CD4-positive, alpha-beta T cell (primary cell): Measurements from ENCODE around the gene EXOC6. TPM values are rescaled to one million over a fixed set of nuclear protein-coding genes. Genes with fewer than 3 reads are reported as not detected.
"Not testable (repeated sequence)": the region's sequence is repeated elsewhere in the genome, so short reads cannot be mapped to it uniquely, and the experiment has no call there.

Source experiments
- ATAC-seq: fragments of 200-7000 bp; cut with Tn5 transposase; one replicate; pipeline ENCODE4 v1.10.0; 2022; ENCODE audit warnings: mild to moderate bottlenecking; ENCODE audit not compliant: poor library complexity
- CTCF ChIA-PET: fragments of 350-600 bp; sonication (Branson Sonifier 250); formaldehyde crosslinking; loops from one replicate; lab custom pipeline; 2021; ENCODE audit warnings: antibody characterized with exemption, inconsistent platforms; lab: Charles Lee
- POLR2A ChIA-PET: fragments of 350-600 bp; sonication (Branson Sonifier 250); formaldehyde crosslinking; loops from one replicate; lab custom pipeline; 2021; ENCODE audit warnings: antibody characterized with exemption, inconsistent platforms; lab: Charles Lee
- DNase-seq, 14 experiments: peaks; one replicate each; pipeline ENCODE4 v3.0.0-alpha.2; 2013 to 2020; ENCODE audit warnings: mixed read lengths in 2 of 14
- H3K27ac ChIP-seq, 2 donors: one replicate each; pipeline versions ENCODE4 v1.5.1 to v1.7.0; 2013; ENCODE audit warnings: low read length in 2 of 2, low read depth in 1 of 2, mild to moderate bottlenecking in 1 of 2
- H3K27me3 ChIP-seq, 2 experiments: 1 replicate in 1 of 2; 2 replicates in 1 of 2; pipeline versions ENCODE4 v1.6.1 to v1.7.0; 2013; ENCODE audit warnings: low read length in 2 of 2, control low read depth in 1 of 2, mild to moderate bottlenecking in 1 of 2, moderate library complexity in 1 of 2; ENCODE audit not compliant: insufficient read depth in 2 of 2, control insufficient read depth in 1 of 2
- H3K36me3 ChIP-seq: one replicate; pipeline ENCODE4 v1.6.1; 2013; ENCODE audit warnings: low read length, control low read depth; ENCODE audit not compliant: insufficient read depth
- H3K4me1 ChIP-seq: one replicate; pipeline ENCODE4 v1.6.1; 2013; ENCODE audit warnings: low read length, control low read depth; ENCODE audit not compliant: insufficient read depth
- H3K4me3 ChIP-seq: one replicate; pipeline ENCODE4 v1.5.1; 2013; ENCODE audit warnings: mild to moderate bottlenecking, low read length, moderate library complexity
- H3K9me3 ChIP-seq, 2 experiments: 1 replicate in 1 of 2; 2 replicates in 1 of 2; pipeline versions ENCODE4 v1.6.1 to v1.7.0; 2013; ENCODE audit warnings: low read length in 2 of 2, mild to moderate bottlenecking in 2 of 2, control low read depth in 1 of 2, moderate library complexity in 1 of 2; ENCODE audit not compliant: control insufficient read depth in 1 of 2, insufficient read depth in 1 of 2
- H3K27ac Mint-ChIP-seq: one replicate; pipeline ENCODE4 v1.8.0; 2020; ENCODE audit warnings: mixed read lengths
- H3K27me3 Mint-ChIP-seq: one replicate; pipeline ENCODE4 v1.8.0; 2021; ENCODE audit warnings: mixed read lengths
- H3K36me3 Mint-ChIP-seq: one replicate; pipeline ENCODE4 v1.8.0; 2021; ENCODE audit warnings: low read depth, mixed read lengths
- H3K4me1 Mint-ChIP-seq: one replicate; pipeline ENCODE4 v1.8.0; 2021; ENCODE audit warnings: low read depth, mixed read lengths
- H3K4me3 Mint-ChIP-seq: one replicate; pipeline ENCODE4 v1.8.0; 2020; ENCODE audit warnings: mild to moderate bottlenecking, mixed read lengths
- H3K9me3 Mint-ChIP-seq: one replicate; pipeline ENCODE4 v1.8.0; 2020; ENCODE audit warnings: mixed read lengths
- intact Hi-C, 2 experiments: fragments of 100-400 bp; cut with DNase I in 1 of 2; cut with micrococcal nuclease in 1 of 2; formaldehyde crosslinking; loops; one replicate each; pipeline versions ENCODE4 v1.15.1 to v1.9.0; 2023 to 2025; cut with DNase I, micrococcal nuclease
- total RNA-seq, 174 experiments: library from RNA in 2 of 174; stranded (reverse) in 2 of 174; gene quantifications; one replicate each; pipeline ENCODE4 v1.2.3 and lab custom pipeline; 2021 to 2026
- TF ChIP-seq, protein P1 (sequence below): fragments of 200-600 bp; IDR thresholded peaks from one replicate; pipeline ENCODE4 v1.8.0; 2022; ENCODE audit warnings: antibody characterized with exemption, mild to moderate bottlenecking

Gene EXOC6
- total RNA-seq, 2 experiments from 2014 or later = 6.6 to 7.4 TPM

DNA sequence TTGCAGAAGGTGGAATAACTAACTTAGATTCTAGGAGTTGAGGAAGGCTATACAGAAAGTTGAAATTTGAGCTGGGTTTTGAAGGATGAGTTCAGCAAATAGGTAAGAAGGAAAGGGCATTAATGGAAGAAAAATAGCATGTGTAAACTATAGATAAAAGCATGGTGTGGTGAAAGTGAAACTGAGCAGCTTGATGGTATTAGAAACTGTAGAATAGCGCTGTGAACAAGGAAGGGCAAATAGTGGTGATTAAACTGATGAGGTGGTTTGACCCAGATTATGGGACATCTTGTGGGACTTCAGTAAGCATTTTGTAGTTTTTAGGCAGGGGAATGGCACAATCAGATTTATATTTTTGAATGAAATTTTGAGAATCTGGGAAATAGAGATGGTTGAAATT is 90.5 kb downstream of the EXOC6 start:
- no peak for ATAC-seq
- H3K36me3 ChIP-seq = no peaks in the 10 kb centered on the region
- H3K36me3 Mint-ChIP-seq = peaks cover 10% of the 10 kb centered on the region
- no peaks in the 10 kb centered on the region for H3K4me1 ChIP-seq
- no peak overlapping the region for H3K4me3 ChIP-seq
- CTCF ChIA-PET = no interaction called here
- no peaks in the 10 kb centered on the region for H3K27me3 Mint-ChIP-seq
- H3K27me3 ChIP-seq = no peaks in the 10 kb centered on the region
- peak in 1 of 14 experiments; percentile 19 for DNase-seq
- no peak overlapping the region for H3K4me3 Mint-ChIP-seq
- no peaks in the 10 kb centered on the region for H3K4me1 Mint-ChIP-seq
- no peaks in the 10 kb centered on the region for H3K9me3 ChIP-seq
- intact Hi-C loops = no loop called here
- H3K9me3 Mint-ChIP-seq = no peaks in the 10 kb centered on the region
- POLR2A ChIA-PET = no interaction called here
- H3K27ac Mint-ChIP-seq = no peak overlapping the region
- TF ChIP-seq, protein P1, sequence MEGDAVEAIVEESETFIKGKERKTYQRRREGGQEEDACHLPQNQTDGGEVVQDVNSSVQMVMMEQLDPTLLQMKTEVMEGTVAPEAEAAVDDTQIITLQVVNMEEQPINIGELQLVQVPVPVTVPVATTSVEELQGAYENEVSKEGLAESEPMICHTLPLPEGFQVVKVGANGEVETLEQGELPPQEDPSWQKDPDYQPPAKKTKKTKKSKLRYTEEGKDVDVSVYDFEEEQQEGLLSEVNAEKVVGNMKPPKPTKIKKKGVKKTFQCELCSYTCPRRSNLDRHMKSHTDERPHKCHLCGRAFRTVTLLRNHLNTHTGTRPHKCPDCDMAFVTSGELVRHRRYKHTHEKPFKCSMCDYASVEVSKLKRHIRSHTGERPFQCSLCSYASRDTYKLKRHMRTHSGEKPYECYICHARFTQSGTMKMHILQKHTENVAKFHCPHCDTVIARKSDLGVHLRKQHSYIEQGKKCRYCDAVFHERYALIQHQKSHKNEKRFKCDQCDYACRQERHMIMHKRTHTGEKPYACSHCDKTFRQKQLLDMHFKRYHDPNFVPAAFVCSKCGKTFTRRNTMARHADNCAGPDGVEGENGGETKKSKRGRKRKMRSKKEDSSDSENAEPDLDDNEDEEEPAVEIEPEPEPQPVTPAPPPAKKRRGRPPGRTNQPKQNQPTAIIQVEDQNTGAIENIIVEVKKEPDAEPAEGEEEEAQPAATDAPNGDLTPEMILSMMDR = no peak
- no peak overlapping the region for H3K27ac ChIP-seq

DNA sequence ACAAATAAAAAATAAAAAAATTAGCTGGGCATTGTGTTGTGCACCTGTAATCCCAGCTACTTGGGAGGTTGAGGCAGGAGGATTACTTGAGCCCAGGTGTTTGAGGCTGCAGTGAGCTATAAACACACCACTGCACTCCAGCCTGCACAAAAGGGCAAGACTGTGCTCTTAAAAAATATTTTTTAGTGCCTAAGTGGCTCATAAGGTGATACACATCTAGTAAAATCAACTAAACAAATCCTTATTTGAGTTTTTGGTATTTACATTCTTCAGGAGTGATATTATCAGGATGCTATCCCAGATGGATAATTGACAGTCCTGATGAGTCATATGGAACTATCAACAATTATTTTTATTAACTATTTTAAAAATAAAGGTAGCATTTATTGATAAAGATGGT is 93.9 kb downstream of the EXOC6 start:
- CTCF ChIA-PET = no interaction called here
- H3K4me3 Mint-ChIP-seq = no peak overlapping the region
- H3K27me3 Mint-ChIP-seq = no peaks in the 10 kb centered on the region
- Histone ChIP-seq H3K9me3 (no peaks in the 10 kb centered on the region), H3K4me3 (no peak overlapping the region), H3K27ac (no peak overlapping the region), H3K4me1 (no peaks in the 10 kb centered on the region), H3K36me3 (peaks cover 7% of the 10 kb centered on the region), H3K27me3 (no peaks in the 10 kb centered on the region)
- H3K27ac Mint-ChIP-seq = no peak overlapping the region
- POLR2A ChIA-PET = no interaction called here
- intact Hi-C loops = no loop called here
- ATAC-seq = no peak
- no peak for DNase-seq
- H3K9me3 Mint-ChIP-seq = no peaks in the 10 kb centered on the region
- TF ChIP-seq, protein P1 = no peak
- no peaks in the 10 kb centered on the region for H3K4me1 Mint-ChIP-seq
- H3K36me3 Mint-ChIP-seq = peaks cover 33% of the 10 kb centered on the region

DNA sequence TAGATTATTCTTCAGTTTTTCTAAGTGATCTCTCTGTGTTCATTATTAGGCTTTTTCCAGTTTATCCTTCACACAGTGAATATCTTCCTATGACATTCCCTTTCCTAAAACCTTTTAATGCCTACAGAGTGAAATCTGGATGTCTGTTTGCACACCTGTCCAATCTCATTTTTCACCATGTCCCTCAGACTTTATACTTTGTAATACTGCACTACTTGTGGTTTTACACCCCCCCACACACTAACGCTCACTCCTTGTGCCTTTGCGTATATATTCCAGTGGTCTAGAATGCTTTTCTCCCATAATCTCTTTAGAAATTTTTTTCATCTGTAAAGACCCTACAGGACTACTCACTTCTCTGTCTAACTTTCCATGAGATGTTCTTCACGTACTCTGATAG is 98.2 kb downstream of the EXOC6 start:
- DNase-seq (no peak), ATAC-seq (no peak)
- no peak overlapping the region for H3K4me3 Mint-ChIP-seq
- no peaks in the 10 kb centered on the region for H3K27me3 Mint-ChIP-seq
- H3K27me3 ChIP-seq = no peaks in the 10 kb centered on the region
- H3K4me1 Mint-ChIP-seq = no peaks in the 10 kb centered on the region
- POLR2A ChIA-PET = no interaction called here
- no peaks in the 10 kb centered on the region for H3K4me1 ChIP-seq
- CTCF ChIA-PET = interaction anchor here (0.8 kb wide), 1 partner anchor 25 kb away, joined by 3 read pairs; no protein-coding TSS in a partner anchor
- TF ChIP-seq, protein P1 = no peak
- no peak overlapping the region for H3K27ac Mint-ChIP-seq
- no peak overlapping the region for H3K27ac ChIP-seq
- intact Hi-C loops = no loop called here
- H3K9me3 ChIP-seq = no peaks in the 10 kb centered on the region
- no peaks in the 10 kb centered on the region for H3K9me3 Mint-ChIP-seq
- peaks cover 11% of the 10 kb centered on the region for H3K36me3 ChIP-seq
- peaks cover 65% of the 10 kb centered on the region for H3K36me3 Mint-ChIP-seq
- no peak overlapping the region for H3K4me3 ChIP-seq

DNA sequence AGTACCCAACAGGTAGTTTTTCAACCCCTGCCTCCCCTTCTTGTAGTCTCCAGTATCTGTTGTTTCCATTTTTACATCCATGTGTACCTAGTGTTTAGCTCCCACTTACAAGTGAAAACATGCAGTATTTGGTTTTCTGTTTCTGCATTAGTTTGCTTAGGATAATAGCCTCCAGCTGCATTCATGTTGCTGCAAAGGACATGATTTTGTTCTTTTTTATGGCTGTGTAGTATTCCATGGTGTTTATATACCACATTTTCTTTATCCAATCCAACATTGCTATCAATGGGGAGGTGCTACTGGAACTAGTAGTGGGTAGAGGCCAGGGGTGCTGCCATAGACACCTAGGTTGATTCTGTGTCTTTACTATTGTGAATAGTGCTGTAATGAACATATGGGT is 104.3 kb downstream of the EXOC6 start:
- H3K4me1 ChIP-seq, H3K27me3 ChIP-seq, H3K4me1 Mint-ChIP-seq, H3K9me3 ChIP-seq, H3K4me3 Mint-ChIP-seq, H3K27me3 Mint-ChIP-seq, H3K9me3 Mint-ChIP-seq, ATAC-seq, DNase-seq, H3K27ac Mint-ChIP-seq, H3K4me3 ChIP-seq, intact Hi-C loops, H3K27ac ChIP-seq, POLR2A ChIA-PET, CTCF ChIA-PET: not testable (repeated sequence)
- peaks cover 12% of the 10 kb centered on the region for H3K36me3 ChIP-seq
- H3K36me3 Mint-ChIP-seq = peaks cover 77% of the 10 kb centered on the region
